HepG2 (cell line): ENCODE measurements around the gene PPIG. TPM values are rescaled to one million over a fixed set of nuclear protein-coding genes. Genes with fewer than 3 reads are reported as not detected.

ENCODE experiments used
- AKNA ChIP-seq: sonication (generic); formaldehyde crosslinking; IDR thresholded peaks from 2 replicates; pipeline ENCODE4 v1.4.0; 2020; ENCODE audit warnings: missing genetic modification reagents, borderline replicate concordance
- KLF15 ChIP-seq: sonication (generic); formaldehyde crosslinking; IDR thresholded peaks from 2 replicates; pipeline ENCODE4 v1.8.1; 2023; ENCODE audit warnings: borderline replicate concordance, mild to moderate bottlenecking, inconsistent platforms, missing genetic modification reagents, mixed read lengths
- KLF6 ChIP-seq: IDR thresholded peaks from 2 replicates; pipeline ENCODE4 v1.8.0; 2016; ENCODE audit warnings: missing biosample characterization, missing genetic modification reagents
- MTERF4 ChIP-seq: sonication (generic); formaldehyde crosslinking; IDR thresholded peaks from 2 replicates; pipeline ENCODE4 v1.8.0; 2023; ENCODE audit warnings: mild to moderate bottlenecking, missing genetic modification reagents
- MXD4 ChIP-seq: IDR thresholded peaks from 2 replicates; pipeline ENCODE4 v1.6.1; 2016; ENCODE audit warnings: mild to moderate bottlenecking, missing biosample characterization, missing genetic modification reagents
- PCBP2 ChIP-seq: fragments of 200-400 bp; formaldehyde crosslinking; optimal IDR thresholded peaks from 2 replicates; pipeline ENCODE3; 2018; ENCODE audit warnings: low read length, low read depth; ENCODE audit not compliant: poor library complexity, severe bottlenecking
- PLRG1 ChIP-seq: fragments of 450-650 bp; conservative IDR thresholded peaks from 2 replicates; pipeline ENCODE4 v1.6.1; 2016
- RARG ChIP-seq: sonication (generic); formaldehyde crosslinking; IDR thresholded peaks from 2 replicates; pipeline ENCODE4 v1.4.0; 2020; ENCODE audit warnings: low read depth, mild to moderate bottlenecking, missing genetic modification reagents
- RCOR2 ChIP-seq: IDR thresholded peaks from 2 replicates; pipeline ENCODE4 v1.6.1; 2016; ENCODE audit warnings: missing biosample characterization, missing genetic modification reagents
- ZFP37 ChIP-seq: sonication (generic); formaldehyde crosslinking; IDR thresholded peaks from 2 replicates; pipeline ENCODE4 v1.4.0; 2020; ENCODE audit warnings: missing genetic modification reagents, borderline replicate concordance
- ZNF550 ChIP-seq: sonication (generic); formaldehyde crosslinking; IDR thresholded peaks from 2 replicates; pipeline ENCODE4 v1.4.0; 2020; ENCODE audit warnings: mild to moderate bottlenecking, missing genetic modification reagents, borderline replicate concordance
- ZNF644 ChIP-seq: IDR thresholded peaks from 2 replicates; pipeline ENCODE4 v1.6.1; 2016; ENCODE audit warnings: low read depth
- ZXDC ChIP-seq: sonication (generic); formaldehyde crosslinking; IDR thresholded peaks from 2 replicates; pipeline ENCODE4 v1.5.0; 2020; ENCODE audit warnings: mild to moderate bottlenecking, missing genetic modification reagents
- polyA plus RNA-seq, 8 experiments: library from polyadenylated mRNA; depleted of rRNA in 3 of 8; stranded (reverse) in 7 of 8; unstranded in 1 of 8; fragments of >200 nt; fragmentation: Illumina TruSeq in 4 of 8; extraction: Trizol in 4 of 8; gene quantifications; 2 replicates each; pipeline versions ENCODE4 v1.2.1 to v1.2.3, GENCODE V29; 2011 to 2016; ENCODE audit warnings: low read depth in 4 of 8, missing spikeins in 1 of 8, mixed read lengths in 1 of 8; ENCODE audit not compliant: insufficient read depth in 1 of 8
- total RNA-seq, 5 experiments: library from RNA; depleted of rRNA; stranded (reverse); fragments of >200 nt; fragmentation: Illumina TruSeq; extraction: Trizol; gene quantifications; 2 replicates each; pipeline ENCODE4 v1.2.3, GENCODE V29; 2016; ENCODE audit warnings: low read depth in 1 of 5
- TF ChIP-seq, protein P1 (sequence below): sonication (generic); formaldehyde crosslinking; IDR thresholded peaks from 2 replicates; pipeline ENCODE4 v1.4.0; 2020; ENCODE audit warnings: missing genetic modification reagents, borderline replicate concordance
- TF ChIP-seq, protein P2 (sequence below): sonication (generic); formaldehyde crosslinking; IDR thresholded peaks from 2 replicates; pipeline ENCODE4 v1.5.0; 2020; ENCODE audit warnings: missing genetic modification reagents

The PPIG gene
- total and polyA plus RNA-seq, 2 of the 13 experiments (the other 11 are each of a cell fraction or from before 2014, with no cell fraction given) = 31.3 to 81.0 TPM

DNA sequence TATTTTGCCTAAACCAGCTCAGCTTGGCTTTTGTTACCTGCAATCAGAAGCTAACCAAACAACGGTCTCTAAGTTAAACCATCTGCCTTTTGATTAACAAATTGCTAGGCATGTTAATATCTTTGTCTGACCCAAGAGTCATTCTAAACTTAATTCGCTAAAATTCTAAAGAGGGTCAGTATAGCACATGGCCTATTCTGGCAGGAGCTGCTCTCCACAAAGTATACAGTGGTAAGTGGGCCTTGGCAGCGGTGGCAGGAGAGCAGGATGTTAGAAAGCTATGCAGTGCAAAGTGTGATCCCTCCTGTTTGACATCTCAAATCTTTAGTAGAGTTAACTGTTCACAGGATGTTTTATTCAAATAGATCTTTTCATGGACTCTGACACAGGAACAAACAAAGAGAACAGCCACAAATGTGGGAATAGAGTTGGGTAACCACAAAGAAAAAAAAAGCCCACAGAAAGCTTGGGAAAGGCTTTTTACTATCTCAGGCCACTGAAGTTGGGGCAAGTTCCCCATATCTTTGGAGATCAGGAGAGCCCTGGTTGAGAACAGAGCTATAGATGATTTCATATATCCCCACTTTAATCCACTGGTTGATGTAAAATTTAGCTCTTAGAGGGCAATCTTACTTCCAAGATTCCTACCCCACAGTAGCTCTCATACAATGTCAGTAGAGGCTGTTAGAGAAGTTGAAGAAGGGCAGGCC, 99.4 kb downstream of the PPIG start (continued):
- no peak for TF ChIP-seq AKNA (CRISPR knock-in tag)
- no peak for TF ChIP-seq ZFP37 (CRISPR knock-in tag)
- TF ChIP-seq, protein P1, sequence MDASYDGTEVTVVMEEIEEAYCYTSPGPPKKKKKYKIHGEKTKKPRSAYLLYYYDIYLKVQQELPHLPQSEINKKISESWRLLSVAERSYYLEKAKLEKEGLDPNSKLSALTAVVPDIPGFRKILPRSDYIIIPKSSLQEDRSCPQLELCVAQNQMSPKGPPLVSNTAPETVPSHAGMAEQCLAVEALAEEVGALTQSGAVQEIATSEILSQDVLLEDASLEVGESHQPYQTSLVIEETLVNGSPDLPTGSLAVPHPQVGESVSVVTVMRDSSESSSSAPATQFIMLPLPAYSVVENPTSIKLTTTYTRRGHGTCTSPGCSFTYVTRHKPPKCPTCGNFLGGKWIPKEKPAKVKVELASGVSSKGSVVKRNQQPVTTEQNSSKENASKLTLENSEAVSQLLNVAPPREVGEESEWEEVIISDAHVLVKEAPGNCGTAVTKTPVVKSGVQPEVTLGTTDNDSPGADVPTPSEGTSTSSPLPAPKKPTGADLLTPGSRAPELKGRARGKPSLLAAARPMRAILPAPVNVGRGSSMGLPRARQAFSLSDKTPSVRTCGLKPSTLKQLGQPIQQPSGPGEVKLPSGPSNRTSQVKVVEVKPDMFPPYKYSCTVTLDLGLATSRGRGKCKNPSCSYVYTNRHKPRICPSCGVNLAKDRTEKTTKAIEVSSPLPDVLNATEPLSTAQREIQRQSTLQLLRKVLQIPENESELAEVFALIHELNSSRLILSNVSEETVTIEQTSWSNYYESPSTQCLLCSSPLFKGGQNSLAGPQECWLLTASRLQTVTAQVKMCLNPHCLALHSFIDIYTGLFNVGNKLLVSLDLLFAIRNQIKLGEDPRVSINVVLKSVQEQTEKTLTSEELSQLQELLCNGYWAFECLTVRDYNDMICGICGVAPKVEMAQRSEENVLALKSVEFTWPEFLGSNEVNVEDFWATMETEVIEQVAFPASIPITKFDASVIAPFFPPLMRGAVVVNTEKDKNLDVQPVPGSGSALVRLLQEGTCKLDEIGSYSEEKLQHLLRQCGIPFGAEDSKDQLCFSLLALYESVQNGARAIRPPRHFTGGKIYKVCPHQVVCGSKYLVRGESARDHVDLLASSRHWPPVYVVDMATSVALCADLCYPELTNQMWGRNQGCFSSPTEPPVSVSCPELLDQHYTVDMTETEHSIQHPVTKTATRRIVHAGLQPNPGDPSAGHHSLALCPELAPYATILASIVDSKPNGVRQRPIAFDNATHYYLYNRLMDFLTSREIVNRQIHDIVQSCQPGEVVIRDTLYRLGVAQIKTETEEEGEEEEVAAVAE = 0 out of 2 replicates have a peak, but pooled peaks have one; percentile 43
- peak; percentile 95 for TF ChIP-seq ZNF644 (CRISPR knock-in tag)
- no peak for TF ChIP-seq PLRG1
- TF ChIP-seq MTERF4 (CRISPR knock-in tag) = no peak
- no peak for TF ChIP-seq PCBP2
- no peak for TF ChIP-seq ZNF550 (CRISPR knock-in tag)
- no peak for TF ChIP-seq KLF15 (CRISPR knock-in tag)
- TF ChIP-seq RCOR2 (CRISPR knock-in tag) = peak; percentile 97
- TF ChIP-seq RARG (CRISPR knock-in tag) = no peak
- no peak for TF ChIP-seq ZXDC (CRISPR knock-in tag)
- TF ChIP-seq KLF6 (CRISPR knock-in tag) = no peak
- TF ChIP-seq, protein P2, sequence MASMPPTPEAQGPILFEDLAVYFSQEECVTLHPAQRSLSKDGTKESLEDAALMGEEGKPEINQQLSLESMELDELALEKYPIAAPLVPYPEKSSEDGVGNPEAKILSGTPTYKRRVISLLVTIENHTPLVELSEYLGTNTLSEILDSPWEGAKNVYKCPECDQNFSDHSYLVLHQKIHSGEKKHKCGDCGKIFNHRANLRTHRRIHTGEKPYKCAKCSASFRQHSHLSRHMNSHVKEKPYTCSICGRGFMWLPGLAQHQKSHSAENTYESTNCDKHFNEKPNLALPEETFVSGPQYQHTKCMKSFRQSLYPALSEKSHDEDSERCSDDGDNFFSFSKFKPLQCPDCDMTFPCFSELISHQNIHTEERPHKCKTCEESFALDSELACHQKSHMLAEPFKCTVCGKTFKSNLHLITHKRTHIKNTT (CRISPR knock-in tag) = no peak
- TF ChIP-seq MXD4 (CRISPR knock-in tag) = peak; percentile 66
